Fibroblast of lung (primary cell): Measurements from ENCODE around the gene POM121L2. TPM values are rescaled to one million over a fixed set of nuclear protein-coding genes. Genes with fewer than 3 reads are reported as not detected.

Experiments used
- DNase-seq, 2 donors: peaks; one replicate each; pipeline versions ENCODE4 v3.0.0 to v3.0.0-alpha.2; 2010; ENCODE audit warnings: low read depth in 2 of 2
- H2AFZ ChIP-seq: 2 replicates; pipeline ENCODE4 v1.5.1; 2012; ENCODE audit warnings: low read length, control low read depth, inconsistent platforms
- H3K27ac ChIP-seq: 2 replicates; pipeline ENCODE4 v1.5.1; 2011; ENCODE audit warnings: low read length, control low read depth; ENCODE audit not compliant: insufficient read depth
- H3K27me3 ChIP-seq: 2 replicates; pipeline ENCODE4 v1.5.1; 2011; ENCODE audit warnings: mild to moderate bottlenecking, low read length; ENCODE audit not compliant: control insufficient read depth, insufficient read depth
- H3K36me3 ChIP-seq: 2 replicates; pipeline ENCODE4 v1.5.1; 2011; ENCODE audit warnings: low read length; ENCODE audit not compliant: control insufficient read depth, insufficient read depth
- H3K4me1 ChIP-seq: 2 replicates; pipeline ENCODE4 v1.5.1; 2011; ENCODE audit warnings: low read length; ENCODE audit not compliant: control insufficient read depth, insufficient read depth; ENCODE audit errors: extremely low read depth
- H3K4me2 ChIP-seq: 2 replicates; pipeline ENCODE4 v1.5.1; 2011; ENCODE audit warnings: low read length, control low read depth; ENCODE audit not compliant: insufficient read depth; ENCODE audit errors: extremely low read depth
- H3K4me3 ChIP-seq, 4 experiments: fragments of 200-600 bp in 1 of 4; sonication (generic) in 1 of 4; replicated peaks in 1 of 4; 2 replicates each; pipeline ENCODE4 v1.5.1; 2011 to 2016; ENCODE audit warnings: low read length in 4 of 4, low read depth in 3 of 4, mild to moderate bottlenecking in 3 of 4, control low read depth in 2 of 4, inconsistent platforms in 1 of 4, mixed read lengths in 1 of 4; ENCODE audit not compliant: insufficient read depth in 1 of 4; ENCODE audit errors: control extremely low read depth in 1 of 4
- H3K79me2 ChIP-seq: 2 replicates; pipeline ENCODE4 v1.5.1; 2012; ENCODE audit warnings: mild to moderate bottlenecking, low read length, inconsistent platforms; ENCODE audit not compliant: control insufficient read depth, insufficient read depth
- H3K9ac ChIP-seq: 2 replicates; pipeline ENCODE4 v1.5.1; 2011; ENCODE audit warnings: mild to moderate bottlenecking, low read length, control low read depth; ENCODE audit not compliant: insufficient read depth
- H3K9me3 ChIP-seq: 2 replicates; pipeline ENCODE4 v1.5.1; 2012; ENCODE audit warnings: low read depth, low read length; ENCODE audit not compliant: control insufficient read depth, insufficient read depth
- H4K20me1 ChIP-seq: 2 replicates; pipeline ENCODE4 v1.5.1; 2011; ENCODE audit warnings: low read length; ENCODE audit not compliant: control insufficient read depth, insufficient read depth; ENCODE audit errors: extremely low read depth
- CTCF ChIP-seq, 2 donors: IDR thresholded peaks in 1 of 2; conservative IDR thresholded peaks in 1 of 2; 1 replicate in 1 of 2; 2 replicates in 1 of 2; pipeline ENCODE4 v1.5.1; 2011 to 2012; ENCODE audit warnings: low read length in 2 of 2, control low read depth in 1 of 2, inconsistent platforms in 1 of 2, low read depth in 1 of 2, mild to moderate bottlenecking in 1 of 2
- EZH2 ChIP-seq: IDR thresholded peaks from 2 replicates; pipeline ENCODE4 v1.5.1; 2012; ENCODE audit warnings: low read length, control low read depth, mild to moderate bottlenecking; ENCODE audit errors: missing control alignments
- polyA minus RNA-seq: library from RNA; depleted of rRNA, polyadenylated mRNA; stranded (reverse); fragments of >200 nt; gene quantifications from 2 replicates; pipeline ENCODE4 v1.2.3, GENCODE V29; 2011; ENCODE audit warnings: low replicate concordance
- polyA plus RNA-seq, 2 donors: library from polyadenylated mRNA; depleted of rRNA in 1 of 2; stranded (reverse) in 1 of 2; unstranded in 1 of 2; fragments of >200 nt; gene quantifications; 2 replicates each; pipeline ENCODE4 v1.2.1, GENCODE V29; 2011 to 2012; ENCODE audit warnings: missing spikeins in 1 of 2
- total RNA-seq: library from RNA; depleted of rRNA; stranded (reverse); fragments of >200 nt; gene quantifications from 2 replicates; pipeline ENCODE4 v1.2.1, GENCODE V29; 2014

Gene POM121L2
- not detected in 2 replicates for total RNA-seq
- polyA plus RNA-seq: not detected in 2 replicates
- polyA plus RNA-seq (2012): not detected in 2 replicates
- not detected in 2 replicates for polyA minus RNA-seq

GRCh38 chr6:27312146-27312949 is at the start of gene POM121L2:
Gene POM121L2, minus strand, starts transcription at chr6:27312273. Its CDS starts 103 bp downstream, at chr6:27312170.
- Histone ChIP-seq H3K79me2 (no peaks in the 10 kb centered on the region), H3K9me3 (no peaks in the 10 kb centered on the region), H4K20me1 (no peaks in the 10 kb centered on the region), H3K4me1 (no peaks in the 10 kb centered on the region), H3K27me3 (peaks cover 3% of the 10 kb centered on the region), H3K27ac (no peak within 1 kb of the TSS), H2AFZ (peak within 1 kb of the TSS; percentile 11), H3K4me3 (peak within 1 kb of the TSS; percentile 42 to 63 (median 52)), H3K4me2 (peak within 1 kb of the TSS; percentile 59), H3K36me3 (no peaks in the 10 kb centered on the region), H3K9ac (no peak within 1 kb of the TSS)
- TF ChIP-seq EZH2 (no peak), CTCF (conservative IDR thresholded peaks at IDR 0.05 in 1 of 2, IDR thresholded peaks at IDR 0.05 in 1 of 2; ENCODE audit: low read depth in 1 of 2, low read length in 2 of 2) (peak; percentile 38 to 67)
- DNase-seq: peak; percentile 36

DNA sequence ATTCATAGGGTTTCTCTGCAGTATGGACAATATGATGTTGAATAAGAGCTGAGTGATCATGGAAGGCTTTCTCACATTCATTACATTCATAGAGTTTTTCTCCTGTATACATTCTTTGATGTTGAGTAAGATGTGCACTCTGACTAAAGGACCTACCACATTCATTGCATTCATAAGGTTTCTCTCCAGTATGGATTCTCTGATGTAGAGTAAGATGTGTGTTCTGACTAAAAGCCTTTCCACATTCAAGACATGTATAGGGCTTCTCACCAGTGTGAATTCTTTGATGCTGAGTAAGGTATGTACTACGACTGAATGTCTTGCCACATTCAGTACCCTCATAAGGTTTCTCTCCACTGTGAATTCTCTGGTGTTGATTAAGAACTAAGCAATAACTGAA is 47.2 kb upstream of the POM121L2 start:
- Histone ChIP-seq H3K79me2 (no peaks in the 10 kb centered on the region), H3K27ac (no peak overlapping the region), H3K9ac (no peak overlapping the region), H3K4me2 (no peak overlapping the region), H2AFZ (no peak overlapping the region), H3K4me3 (no peak overlapping the region), H3K9me3 (no peaks in the 10 kb centered on the region), H4K20me1 (no peaks in the 10 kb centered on the region), H3K27me3 (no peaks in the 10 kb centered on the region), H3K4me1 (no peaks in the 10 kb centered on the region), H3K36me3 (no peaks in the 10 kb centered on the region)
- no peak for TF ChIP-seq CTCF (conservative IDR thresholded peaks at IDR 0.05 in 1 of 2, IDR thresholded peaks at IDR 0.05 in 1 of 2; ENCODE audit: low read depth in 1 of 2, low read length in 2 of 2)
- TF ChIP-seq EZH2: no peak
- DNase-seq: no peak

DNA sequence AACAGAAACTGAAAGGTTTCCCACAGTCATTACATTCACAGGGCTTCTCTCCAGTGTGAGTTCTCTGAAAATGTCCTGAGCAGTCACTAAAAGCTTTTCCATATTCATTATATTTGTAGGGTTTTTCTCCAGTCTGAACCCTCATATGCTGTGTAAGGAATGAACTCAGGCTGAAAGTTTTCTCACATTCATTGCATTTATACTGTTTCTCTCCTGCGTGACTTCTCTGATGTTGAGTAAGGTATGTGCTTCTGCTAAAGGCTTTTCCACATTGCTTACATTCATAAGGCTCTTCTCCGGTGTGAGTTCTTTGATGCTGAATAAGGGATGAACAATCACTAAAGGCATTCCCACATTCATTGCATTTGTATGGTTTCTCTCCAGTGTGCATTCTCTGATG is 46.7 kb upstream of the POM121L2 start:
- Histone ChIP-seq H3K27ac (no peak overlapping the region), H3K4me2 (no peak overlapping the region), H3K4me1 (no peaks in the 10 kb centered on the region), H3K4me3 (no peak overlapping the region), H3K36me3 (no peaks in the 10 kb centered on the region), H4K20me1 (no peaks in the 10 kb centered on the region), H3K27me3 (no peaks in the 10 kb centered on the region), H3K9ac (no peak overlapping the region), H3K79me2 (no peaks in the 10 kb centered on the region), H2AFZ (no peak overlapping the region), H3K9me3 (no peaks in the 10 kb centered on the region)
- no peak for DNase-seq
- TF ChIP-seq EZH2: no peak
- TF ChIP-seq CTCF (conservative IDR thresholded peaks at IDR 0.05 in 1 of 2, IDR thresholded peaks at IDR 0.05 in 1 of 2; ENCODE audit: low read depth in 1 of 2, low read length in 2 of 2): no peak
